ENCODE data around the gene UGT1A8. TPM values are rescaled to one million over a fixed set of nuclear protein-coding genes. Genes with fewer than 3 reads are reported as not detected.
"Not testable (repeated sequence)": the region's sequence is repeated elsewhere in the genome, so short reads cannot be mapped to it uniquely, and the experiment has no call there.

UGT1A8 gene
- total RNA-seq, 2 experiments from 2014 or later: not detected

DNA sequence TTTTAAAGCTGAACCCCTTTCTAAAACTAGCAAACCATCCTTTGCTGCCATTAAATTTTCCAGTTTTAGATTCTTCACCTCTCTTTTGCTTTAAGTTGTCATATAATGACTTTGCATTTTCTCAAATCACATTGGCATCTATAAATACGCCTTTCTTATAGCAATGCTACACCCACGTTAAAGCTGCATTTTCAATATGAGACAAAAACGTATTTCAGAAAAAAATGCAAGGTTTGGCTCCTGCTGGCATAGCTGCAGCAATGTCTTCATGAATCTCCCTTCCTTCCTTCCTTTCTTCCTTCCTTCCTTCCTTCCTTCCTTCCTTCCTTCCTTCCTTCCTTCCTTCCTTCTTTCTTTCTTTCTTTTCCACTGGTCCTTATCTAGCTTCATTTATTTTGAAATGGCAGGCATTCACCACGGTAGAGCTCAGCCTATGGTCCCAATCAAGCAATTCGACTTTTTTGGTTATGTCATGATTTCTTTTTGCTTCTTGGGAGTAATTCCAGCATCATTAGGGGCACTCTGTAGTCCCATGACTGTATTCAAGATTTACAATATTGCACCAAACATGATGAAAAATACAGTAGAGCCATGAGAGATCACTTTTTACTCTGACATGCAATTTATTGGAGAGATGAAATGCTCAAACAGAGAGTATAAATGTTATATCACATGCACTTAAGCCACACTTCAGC is 10.0 kb downstream of the UGT1A8 start:
- CTCF ChIA-PET (ENCODE audit: unreplicated experiment): interaction anchor here (0.6 kb wide), 1 partner anchor 1500 kb away, joined by 5 read pairs; no protein-coding TSS in a partner anchor
- Histone ChIP-seq H3K9me2 (ENCODE audit: insufficient read depth, low read length) (no peaks in the 10 kb centered on the region), H3K4me2 (ENCODE audit: low read length) (no peak overlapping the region), H4K20me1 (ENCODE audit: insufficient read depth, low read length) (no peaks in the 10 kb centered on the region), H3K4me1 (ENCODE audit: insufficient read depth, low read length, poor library complexity, severe bottlenecking) (no peaks in the 10 kb centered on the region), H2AFZ (ENCODE audit: low read length) (no peak overlapping the region), H3K4me3 (ENCODE audit: low read depth, low read length, poor library complexity, severe bottlenecking) (no peak overlapping the region), H3K36me3 (ENCODE audit: insufficient read depth, low read length) (no peaks in the 10 kb centered on the region), H3K79me2 (ENCODE audit: insufficient read depth, low read depth, low read length) (no peaks in the 10 kb centered on the region), H3K9me3 (ENCODE audit: low read length) (peaks cover 13% of the 10 kb centered on the region; the same call in 1 of the 2 replicates), H3K27ac (ENCODE audit: low read depth, low read length, poor library complexity, severe bottlenecking) (no peak overlapping the region)
- intact Hi-C loops (cut with micrococcal nuclease; ENCODE audit: unreplicated experiment): no loop called here
- TF ChIP-seq EZH2phosphoT487 (IDR thresholded peaks at IDR 0.05; ENCODE audit: borderline replicate concordance, low read depth, low read length): no peak
- TF ChIP-seq, protein P1, sequence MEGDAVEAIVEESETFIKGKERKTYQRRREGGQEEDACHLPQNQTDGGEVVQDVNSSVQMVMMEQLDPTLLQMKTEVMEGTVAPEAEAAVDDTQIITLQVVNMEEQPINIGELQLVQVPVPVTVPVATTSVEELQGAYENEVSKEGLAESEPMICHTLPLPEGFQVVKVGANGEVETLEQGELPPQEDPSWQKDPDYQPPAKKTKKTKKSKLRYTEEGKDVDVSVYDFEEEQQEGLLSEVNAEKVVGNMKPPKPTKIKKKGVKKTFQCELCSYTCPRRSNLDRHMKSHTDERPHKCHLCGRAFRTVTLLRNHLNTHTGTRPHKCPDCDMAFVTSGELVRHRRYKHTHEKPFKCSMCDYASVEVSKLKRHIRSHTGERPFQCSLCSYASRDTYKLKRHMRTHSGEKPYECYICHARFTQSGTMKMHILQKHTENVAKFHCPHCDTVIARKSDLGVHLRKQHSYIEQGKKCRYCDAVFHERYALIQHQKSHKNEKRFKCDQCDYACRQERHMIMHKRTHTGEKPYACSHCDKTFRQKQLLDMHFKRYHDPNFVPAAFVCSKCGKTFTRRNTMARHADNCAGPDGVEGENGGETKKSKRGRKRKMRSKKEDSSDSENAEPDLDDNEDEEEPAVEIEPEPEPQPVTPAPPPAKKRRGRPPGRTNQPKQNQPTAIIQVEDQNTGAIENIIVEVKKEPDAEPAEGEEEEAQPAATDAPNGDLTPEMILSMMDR (conservative IDR thresholded peaks at IDR 0.05; ENCODE audit: low read length): no peak
- POLR2A ChIA-PET: interaction anchor here (0.6 to 0.7 kb wide), 2 partner anchors 88 to 1570 kb away, joined by 3 to 7 read pairs; no protein-coding TSS in a partner anchor
- BruUV-seq (replicated peaks): no TSS peak
- DNase-seq (ENCODE audit: low spot score): no peak

DNA sequence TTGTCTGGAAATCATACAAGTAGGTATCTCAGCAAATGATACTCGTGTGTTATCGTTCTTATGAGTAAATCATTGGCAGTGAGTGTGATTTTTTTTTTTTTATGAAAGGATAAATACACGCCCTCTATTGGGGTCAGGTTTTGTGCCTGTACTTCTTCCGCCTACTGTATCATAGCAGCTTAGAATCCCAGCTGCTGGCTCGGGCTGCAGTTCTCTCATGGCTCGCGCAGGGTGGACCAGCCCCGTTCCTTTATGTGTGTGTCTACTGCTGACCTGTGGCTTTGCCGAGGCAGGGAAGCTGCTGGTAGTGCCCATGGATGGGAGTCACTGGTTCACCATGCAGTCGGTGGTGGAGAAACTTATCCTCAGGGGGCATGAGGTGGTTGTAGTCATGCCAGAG is 18.9 kb downstream of the UGT1A8 start, which contains the start of gene UGT1A10:
UGT1A10 (plus strand) TSS at position 143 of the 400 bp plus-strand sequence; CDS start at position 218, 75 bp downstream.
- intact Hi-C loops (cut with micrococcal nuclease; ENCODE audit: unreplicated experiment): loop anchor here (10.0 kb wide), 1 partner anchor 152 kb away; no protein-coding TSS in a partner anchor
- H3K27ac ChIP-seq (ENCODE audit: low read depth, low read length, poor library complexity, severe bottlenecking); DNase-seq (ENCODE audit: low spot score); H4K20me1 ChIP-seq (ENCODE audit: insufficient read depth, low read length); BruUV-seq (replicated peaks); H3K4me2 ChIP-seq (ENCODE audit: low read length); CTCF ChIA-PET (ENCODE audit: unreplicated experiment); POLR2A ChIA-PET; H3K36me3 ChIP-seq (ENCODE audit: insufficient read depth, low read length); H3K4me3 ChIP-seq (ENCODE audit: low read depth, low read length, poor library complexity, severe bottlenecking); H3K9me3 ChIP-seq (ENCODE audit: low read length); H3K4me1 ChIP-seq (ENCODE audit: insufficient read depth, low read length, poor library complexity, severe bottlenecking); H3K9me2 ChIP-seq (ENCODE audit: insufficient read depth, low read length); H3K79me2 ChIP-seq (ENCODE audit: insufficient read depth, low read depth, low read length); H2AFZ ChIP-seq (ENCODE audit: low read length): not testable (repeated sequence)

DNA sequence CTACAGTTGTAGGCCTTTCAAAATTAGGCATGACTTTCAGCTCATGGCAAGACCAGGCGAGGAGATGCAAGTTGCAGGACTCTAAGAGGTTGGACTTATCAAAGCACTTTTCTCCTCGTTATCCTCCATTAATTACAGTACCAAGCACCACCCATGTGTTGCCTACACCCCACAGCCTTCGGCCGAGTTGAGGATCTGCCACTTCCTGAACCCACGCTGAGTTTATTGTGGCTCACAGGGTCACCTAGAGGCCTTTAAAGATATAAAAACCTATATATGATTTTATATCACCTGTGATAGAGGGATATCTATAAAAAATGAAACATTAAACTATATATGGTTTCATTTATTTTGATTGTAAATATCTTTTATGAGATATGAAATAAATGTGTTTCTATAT is 21.4 kb downstream of the UGT1A8 start:
- ChIA-PET CTCF (ENCODE audit: unreplicated experiment) (no interaction called here), POLR2A (no interaction called here)
- no TSS peak for BruUV-seq (replicated peaks)
- Histone ChIP-seq H3K4me2 (ENCODE audit: low read length) (peak overlapping the region; percentile 21; the same call in 1 of the 2 replicates), H4K20me1 (ENCODE audit: insufficient read depth, low read length) (no peaks in the 10 kb centered on the region), H3K4me3 (ENCODE audit: low read depth, low read length, poor library complexity, severe bottlenecking) (no peak overlapping the region), H3K9me3 (ENCODE audit: low read length) (0 out of 2 replicates have a peak, but pooled peaks cover 3% of the 10 kb centered on the region), H3K4me1 (ENCODE audit: insufficient read depth, low read length, poor library complexity, severe bottlenecking) (no peaks in the 10 kb centered on the region), H3K36me3 (ENCODE audit: insufficient read depth, low read length) (no peaks in the 10 kb centered on the region), H3K27ac (ENCODE audit: low read depth, low read length, poor library complexity, severe bottlenecking) (no peak overlapping the region), H2AFZ (ENCODE audit: low read length) (peak overlapping the region; percentile 57; the same call in 1 of the 2 replicates), H3K79me2 (ENCODE audit: insufficient read depth, low read depth, low read length) (no peaks in the 10 kb centered on the region), H3K9me2 (ENCODE audit: insufficient read depth, low read length) (no peaks in the 10 kb centered on the region)
- TF ChIP-seq, protein P1 (conservative IDR thresholded peaks at IDR 0.05; ENCODE audit: low read length): peak; percentile 60; the same call in 1 of the 2 replicates
- no peak for TF ChIP-seq EZH2phosphoT487 (IDR thresholded peaks at IDR 0.05; ENCODE audit: borderline replicate concordance, low read depth, low read length)
- DNase-seq (ENCODE audit: low spot score): peak; percentile 47
- intact Hi-C loops (cut with micrococcal nuclease; ENCODE audit: unreplicated experiment): loop anchor here (10.0 kb wide), 1 partner anchor 154 kb away; no protein-coding TSS in a partner anchor

Data from OCI-LY7 (cell line).